K562 (cell line): ENCODE data around the gene PPP2R5A.

Experiments
- AFF4 ChIP-seq: sonication (generic); formaldehyde crosslinking; IDR thresholded peaks from 2 replicates; pipeline ENCODE4 v1.8.0; 2023; ENCODE audit warnings: mild to moderate bottlenecking, missing genetic modification reagents
- BRCA1 ChIP-seq, 2 experiments: fragments of 450-650 bp in 1 of 2; sonication (generic) in 1 of 2; formaldehyde crosslinking in 1 of 2; IDR thresholded peaks; 2 replicates each; pipeline versions ENCODE4 v1.5.0 to v1.6.1; 2017 to 2020; ENCODE audit warnings: mild to moderate bottlenecking in 1 of 2, missing genetic modification reagents in 1 of 2
- TF ChIP-seq, protein P1 (sequence below), 3 experiments: fragments of 200-800 bp in 1 of 3; sonication (Bioruptor generic) in 1 of 3; sonication (generic) in 1 of 3; formaldehyde crosslinking in 1 of 3; IDR thresholded peaks; 2 replicates each; pipeline versions ENCODE4 v1.6.1 to v1.8.0; 2016 to 2022; ENCODE audit warnings: mild to moderate bottlenecking in 2 of 3, missing compliant biosample characterization in 2 of 3, missing genetic modification characterization in 2 of 3, missing genetic modification reagents in 1 of 3

DNA sequence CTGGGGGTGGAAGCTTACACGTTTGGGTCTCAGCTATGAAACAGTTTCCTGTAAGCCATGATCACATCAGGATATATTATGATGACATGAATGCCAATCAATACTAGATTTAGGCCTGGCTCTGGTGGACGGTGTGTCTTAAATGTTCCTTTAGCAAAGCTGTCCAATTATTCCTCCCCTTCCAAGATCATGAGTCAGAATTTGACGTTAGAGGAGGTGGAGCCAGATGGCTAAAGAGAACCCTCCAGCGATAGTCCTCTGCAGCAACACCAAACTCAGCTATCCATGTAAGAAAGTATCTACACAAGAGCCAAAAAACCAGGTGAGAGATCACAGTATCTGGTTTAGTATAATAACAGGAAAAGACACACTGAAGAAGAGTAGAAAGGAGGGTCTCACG is 81.7 kb downstream of the PPP2R5A start:
- TF ChIP-seq BRCA1 (IDR thresholded peaks at IDR 0.05) = no peak
- no peak for TF ChIP-seq BRCA1 (CRISPR knock-in tag; IDR thresholded peaks at IDR 0.05)
- TF ChIP-seq, protein P1, sequence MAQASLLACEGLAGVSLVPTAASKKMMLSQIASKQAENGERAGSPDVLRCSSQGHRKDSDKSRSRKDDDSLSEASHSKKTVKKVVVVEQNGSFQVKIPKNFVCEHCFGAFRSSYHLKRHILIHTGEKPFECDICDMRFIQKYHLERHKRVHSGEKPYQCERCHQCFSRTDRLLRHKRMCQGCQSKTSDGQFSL (CRISPR knock-in tag; IDR thresholded peaks at IDR 0.05) = no peak
- TF ChIP-seq, protein P1 (tag; IDR thresholded peaks at IDR 0.05) = no peak
- TF ChIP-seq AFF4 (CRISPR knock-in tag) = no peak
